GDM1 (cell line): Measurements from ENCODE around the gene ATP11A.
"Not testable (repeated sequence)": the region's sequence is repeated elsewhere in the genome, so short reads cannot be mapped to it uniquely, and the experiment has no call there.

ENCODE experiments used
- DNase-seq: peaks from one replicate; lab custom pipeline; 2025; lab: John Stamatoyannopoulos, UW

The ATP11A gene

DNA sequence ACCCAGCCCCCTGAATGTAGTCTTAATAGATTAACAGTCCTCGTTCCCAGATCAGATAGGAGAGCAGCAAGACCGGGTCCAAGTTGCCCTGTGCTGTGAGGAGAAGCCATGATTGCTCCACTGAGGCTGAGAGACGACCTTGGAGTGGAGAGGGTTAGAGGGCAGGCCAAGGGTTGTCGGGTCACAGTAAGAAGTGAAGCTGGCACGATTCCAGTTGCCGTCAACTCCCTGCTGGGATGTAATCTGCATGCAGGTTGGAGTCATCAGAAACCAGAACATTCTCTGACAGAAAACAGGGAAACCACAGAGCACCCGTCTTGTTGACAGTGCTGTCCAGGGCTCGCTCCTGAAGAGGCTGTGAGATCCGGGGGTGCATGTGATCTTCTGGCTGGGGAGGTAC lies 19.0 kb upstream of the ATP11A start:
- no peak for DNase-seq

DNA sequence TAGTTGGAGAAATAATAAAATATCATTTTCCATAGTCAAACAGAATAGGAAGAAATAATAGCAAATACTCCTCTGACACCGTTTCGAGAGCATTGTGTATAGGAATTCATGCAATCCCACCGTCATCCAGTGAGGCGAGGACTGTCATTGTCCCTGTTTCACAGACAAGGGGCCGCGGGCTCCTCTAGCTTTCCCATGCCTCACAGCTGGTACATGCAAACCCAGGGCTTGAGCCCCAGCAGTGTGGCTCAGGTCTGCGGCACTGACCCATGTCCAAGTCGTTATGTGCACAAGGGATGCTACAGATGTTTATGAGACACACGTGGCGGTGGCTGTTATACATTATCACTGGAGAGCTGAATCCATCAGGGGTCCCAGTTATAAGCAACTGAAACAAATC lies 18.5 kb upstream of the ATP11A start:
- no peak for DNase-seq

DNA sequence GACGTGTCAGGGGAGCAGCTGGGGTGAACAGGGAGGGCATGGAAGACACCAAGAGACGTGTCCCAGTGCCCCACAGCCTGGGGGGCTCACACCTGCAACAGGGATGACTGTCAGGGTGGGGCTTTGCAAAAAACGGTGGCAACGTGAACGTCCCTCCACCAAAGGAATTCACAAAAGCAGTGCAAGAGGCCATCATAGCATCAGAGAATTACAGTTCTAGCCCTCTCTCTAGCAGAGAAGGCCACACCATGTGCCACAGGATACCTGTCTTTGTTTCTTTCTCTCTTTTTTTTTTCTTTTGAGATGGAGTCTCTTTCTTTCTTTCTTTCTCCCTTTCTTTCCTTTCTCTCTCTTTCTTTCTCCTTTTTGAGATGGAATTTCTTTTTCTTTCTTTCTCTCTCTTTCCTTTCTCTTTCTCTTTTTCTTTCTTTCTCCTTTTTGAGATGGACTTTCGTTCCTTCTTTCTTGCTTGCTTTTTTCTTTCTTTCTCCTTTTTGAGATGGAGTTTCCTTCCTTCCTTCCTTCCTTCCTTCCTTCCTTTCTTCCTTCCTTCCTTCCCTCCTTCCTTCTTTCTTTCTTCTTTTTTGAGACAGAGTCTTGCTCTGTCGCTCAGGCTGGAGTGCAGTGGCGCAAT lies 17.1 kb upstream of the ATP11A start:
- no peak for DNase-seq

DNA sequence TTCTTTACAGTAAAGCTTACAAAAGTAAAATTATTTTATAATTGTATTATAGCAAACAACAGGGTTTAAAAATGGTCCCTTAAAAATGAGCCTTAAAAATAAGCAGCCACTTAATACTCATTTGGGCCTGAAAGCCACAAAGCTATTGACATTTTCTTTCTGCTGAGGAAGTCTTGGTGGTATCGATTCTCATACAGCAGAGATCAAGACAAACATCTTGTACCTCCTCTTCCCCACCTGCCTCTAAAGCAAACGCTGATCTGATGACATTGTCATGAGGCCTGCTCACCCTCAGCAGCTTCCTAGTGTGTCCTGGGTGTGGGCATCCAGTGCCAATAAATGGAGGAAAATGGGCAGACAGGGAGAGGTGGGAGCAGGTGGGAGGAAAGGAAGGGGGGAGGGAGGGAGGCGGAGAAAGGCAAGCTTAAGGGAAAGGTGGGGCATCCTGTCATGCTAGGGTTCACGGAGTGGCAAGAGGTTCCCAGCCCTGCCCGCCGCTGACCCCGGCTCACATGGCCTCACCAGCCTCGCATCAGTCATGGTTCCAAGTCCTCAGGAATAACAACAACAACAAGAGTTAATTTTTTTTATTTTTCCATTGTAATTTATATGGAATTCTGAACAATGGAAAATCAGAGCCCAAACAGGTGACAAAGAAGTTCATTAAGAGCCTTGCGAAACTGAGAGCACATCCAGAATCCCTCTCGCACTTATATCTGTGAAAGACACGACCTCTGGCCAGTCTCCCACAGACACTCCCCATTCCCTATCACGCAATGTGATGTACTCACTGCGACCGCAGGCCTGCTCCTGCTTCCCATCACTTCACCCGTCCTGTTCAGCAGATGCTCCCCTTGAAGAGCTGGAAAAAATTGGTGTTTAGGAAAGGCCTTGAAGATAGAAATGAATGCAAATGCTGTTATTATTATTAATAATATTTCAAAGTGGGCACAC lies 15.1 kb upstream of the ATP11A start:
- DNase-seq, result no peak

DNA sequence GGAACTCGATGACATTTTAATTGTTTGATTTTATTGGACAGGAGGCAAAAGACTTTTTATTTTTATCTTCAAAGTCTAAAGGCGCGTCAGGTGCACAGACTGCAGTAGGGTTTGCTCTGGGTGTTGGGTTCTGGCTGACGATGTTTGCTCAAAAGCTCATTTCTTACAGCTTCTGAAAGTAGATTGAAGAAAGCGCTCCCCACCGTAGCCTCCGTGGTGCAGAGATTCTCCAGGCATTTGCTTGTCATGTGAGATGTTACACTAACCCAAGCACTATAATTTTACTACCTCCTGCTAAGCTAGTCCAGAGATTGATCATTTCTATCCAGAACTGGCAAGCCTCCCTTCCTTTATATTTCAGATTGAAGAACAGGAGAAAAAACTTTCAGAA lies 14.5 kb upstream of the ATP11A start:
- DNase-seq, result no peak

DNA sequence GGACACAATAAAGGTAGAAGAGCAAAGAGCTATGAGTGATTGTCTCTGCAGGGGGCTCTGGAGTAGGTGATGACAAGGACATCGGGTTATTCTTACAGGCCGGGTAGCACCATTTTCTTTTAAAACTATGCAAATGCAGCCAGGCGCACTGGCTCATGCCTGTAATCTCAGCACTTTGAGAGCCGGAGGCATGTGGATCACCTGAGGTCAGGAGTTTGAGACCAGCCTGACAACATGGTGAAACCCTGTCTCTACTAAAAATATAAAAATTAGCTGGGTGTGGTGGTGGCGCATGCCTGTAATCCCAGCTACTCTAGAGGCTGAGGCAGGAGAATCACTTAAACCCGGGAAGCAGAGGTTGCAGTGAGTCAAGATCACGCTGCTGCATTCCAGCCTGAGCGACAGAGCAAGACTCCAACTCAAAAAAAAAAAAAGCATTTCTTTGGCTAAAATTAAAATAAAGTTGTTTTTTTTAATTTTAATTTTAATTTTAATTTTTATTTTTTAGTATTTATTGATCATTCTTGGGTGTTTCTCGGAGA lies 12.3 kb upstream of the ATP11A start:
- not testable (repeated sequence) for DNase-seq

DNA sequence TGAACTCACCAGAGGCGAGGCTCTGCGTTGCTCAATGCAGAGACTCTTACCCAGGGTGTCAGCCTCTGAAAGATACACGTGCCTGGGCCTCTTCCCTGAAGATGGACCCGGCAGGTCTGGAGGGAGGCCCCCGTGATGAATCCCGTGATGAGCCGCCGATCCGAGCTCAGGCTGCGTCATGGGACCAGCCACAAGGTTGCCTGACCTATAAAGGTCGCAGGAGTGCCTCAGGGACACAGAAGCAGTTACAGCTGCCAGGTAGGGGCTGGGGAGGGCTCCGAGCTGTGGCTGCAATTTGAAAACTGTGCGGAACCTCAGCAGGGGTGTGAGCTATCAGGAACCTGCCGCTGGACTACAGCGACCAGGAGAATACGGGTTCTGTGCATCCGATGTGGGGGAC lies 10.5 kb upstream of the ATP11A start:
- no peak for DNase-seq

DNA sequence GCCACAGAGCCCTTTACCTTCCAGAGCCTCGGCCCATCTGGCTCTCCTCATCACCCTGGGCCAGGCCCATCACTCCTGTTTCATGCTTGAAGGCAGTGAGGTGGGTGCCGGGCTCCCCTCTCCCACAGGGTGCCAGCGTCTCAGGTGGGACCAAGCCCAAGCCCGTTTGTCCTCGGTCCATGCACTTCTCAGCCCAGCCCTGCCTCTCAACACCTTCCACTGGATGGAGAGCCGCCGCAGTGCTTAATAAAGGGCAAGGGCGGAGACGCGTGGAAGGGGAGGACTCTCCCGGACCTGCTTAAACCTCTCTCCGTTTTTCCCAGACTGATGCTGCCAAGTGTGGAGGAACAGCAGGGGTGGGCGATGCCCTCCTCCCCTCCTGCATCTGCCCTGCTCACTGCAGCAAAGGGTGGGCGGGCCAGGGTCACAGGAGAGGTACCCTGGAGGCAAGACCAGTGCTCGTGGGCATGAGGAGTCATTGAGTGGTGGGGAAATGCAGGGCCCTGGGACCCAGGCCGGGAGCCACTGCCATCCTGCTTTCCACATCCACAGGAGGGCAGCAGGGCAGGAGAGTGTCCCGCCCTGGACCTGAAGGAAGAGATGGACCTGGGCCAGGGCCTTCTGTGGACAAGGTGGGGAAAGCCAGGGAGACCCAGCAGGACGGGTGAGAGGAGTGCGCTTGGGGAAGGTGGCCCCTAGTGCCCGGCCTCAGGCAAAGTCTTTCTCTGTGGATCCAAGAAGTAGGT lies 9.7 kb upstream of the ATP11A start:
- DNase-seq, result no peak

DNA sequence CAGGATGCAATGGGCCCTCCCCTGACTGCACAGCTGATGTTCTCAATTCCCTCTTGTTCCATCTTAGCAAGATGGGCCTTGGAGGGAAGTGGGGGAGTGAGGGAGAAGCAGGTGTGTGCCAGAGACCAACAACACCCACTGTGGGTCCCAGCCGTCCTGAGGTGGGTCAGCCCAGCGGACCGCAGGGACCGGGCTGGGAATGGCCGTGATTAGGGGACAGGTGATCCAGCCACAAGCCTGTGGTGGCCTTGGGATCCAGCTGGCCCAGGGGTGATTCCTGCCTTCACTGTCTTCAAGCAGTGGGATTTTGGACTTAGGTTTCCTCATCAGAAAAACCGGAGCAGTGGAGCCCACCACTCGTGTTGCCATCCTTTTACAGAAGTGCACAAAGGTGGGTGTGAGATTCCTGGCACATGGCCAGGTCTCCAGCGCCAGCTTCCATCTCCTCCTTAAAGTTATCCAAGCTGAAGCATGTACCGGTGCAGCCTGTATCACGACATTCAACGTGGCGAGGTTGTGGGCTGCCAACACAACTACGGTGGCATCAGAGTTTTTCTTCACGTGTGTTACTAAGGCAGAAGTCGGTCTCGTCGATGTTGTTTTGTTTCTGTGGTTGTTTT lies 9.0 kb upstream of the ATP11A start:
- no peak for DNase-seq

DNA sequence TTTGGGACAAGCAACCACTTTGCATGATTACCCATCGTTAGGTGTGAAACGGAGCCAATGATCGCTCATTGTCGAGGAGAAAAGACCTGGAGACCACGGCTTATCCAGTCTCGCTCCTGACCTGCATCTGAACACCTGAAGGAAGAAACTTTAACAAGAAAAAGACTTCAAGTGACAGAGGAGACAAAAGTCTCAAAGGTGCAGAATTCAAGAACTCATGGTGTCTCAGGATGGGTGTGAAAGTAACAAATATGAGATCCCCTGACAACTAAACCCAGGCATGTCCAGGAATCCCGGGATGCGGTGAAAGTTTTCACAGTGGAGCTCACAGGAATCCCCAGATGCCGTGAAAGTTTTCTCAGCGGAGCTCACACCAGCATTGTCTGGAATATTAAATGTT lies 6.3 kb upstream of the ATP11A start:
- no peak for DNase-seq

DNA sequence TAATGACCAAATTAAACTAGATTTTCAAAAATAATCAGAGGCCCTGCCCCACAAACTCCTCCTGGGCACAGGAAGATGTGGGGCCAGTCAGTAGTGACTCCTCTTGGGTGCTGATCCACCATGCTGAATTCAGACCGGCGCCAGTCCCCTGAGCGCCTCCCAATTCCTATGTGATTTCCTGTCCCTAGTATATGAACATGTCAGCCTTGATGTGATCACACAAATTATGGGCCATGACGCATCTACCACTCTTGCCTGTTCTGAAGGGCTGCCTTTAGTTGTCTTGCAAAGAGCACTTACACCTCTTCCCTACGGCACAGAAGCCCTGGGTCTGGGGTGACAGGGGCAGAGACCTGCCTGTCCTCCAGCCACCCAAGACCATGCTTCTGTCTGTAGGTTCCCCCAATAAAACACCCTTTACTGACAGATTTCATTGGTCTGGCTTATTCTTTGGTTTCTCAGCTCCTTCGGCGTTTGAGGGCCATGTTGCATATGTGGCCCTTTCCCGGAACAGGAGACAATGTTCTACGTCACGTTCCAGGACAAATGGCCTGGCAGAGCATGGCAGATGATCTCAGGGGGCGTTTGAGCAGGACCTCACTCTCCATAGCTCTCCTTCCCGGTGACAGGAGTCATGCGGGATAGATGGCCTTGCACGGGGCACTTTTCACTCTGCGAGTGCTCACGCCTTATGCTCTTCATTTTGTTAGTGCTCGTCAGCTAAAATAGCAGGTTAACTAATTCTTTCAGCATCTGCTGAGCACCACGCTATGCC lies 5.6 kb upstream of the ATP11A start:
- no peak for DNase-seq

DNA sequence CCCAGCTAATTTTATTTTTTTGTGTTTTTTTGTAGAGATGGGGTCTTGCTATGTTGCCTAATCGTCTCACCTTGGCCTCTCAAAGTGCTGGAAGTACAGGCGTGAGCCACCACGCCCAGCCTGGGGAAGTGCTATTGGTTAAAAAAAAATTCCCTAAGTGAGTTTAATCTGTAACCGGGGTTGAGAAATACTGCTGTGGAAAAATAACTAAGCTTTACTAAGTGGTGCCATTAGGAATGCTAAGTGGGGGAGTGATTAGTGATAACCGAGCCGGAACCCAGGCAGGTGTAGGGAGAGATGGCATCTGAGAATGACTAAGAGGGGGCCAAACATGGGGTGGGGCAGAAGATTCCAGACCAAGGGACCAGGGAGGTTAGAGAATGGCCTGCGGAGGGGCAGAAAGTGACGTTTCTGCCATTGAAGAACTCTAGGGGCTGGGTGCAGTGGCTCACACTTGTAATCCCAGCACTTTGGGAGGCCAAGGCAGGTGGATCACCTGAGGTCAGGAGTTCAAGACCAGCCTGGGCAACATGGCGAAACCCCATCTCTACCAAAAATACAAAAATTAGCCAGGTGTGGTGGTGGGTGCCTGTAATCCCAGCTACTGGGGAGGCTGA lies 4.5 kb upstream of the ATP11A start:
- not testable (repeated sequence) for DNase-seq

DNA sequence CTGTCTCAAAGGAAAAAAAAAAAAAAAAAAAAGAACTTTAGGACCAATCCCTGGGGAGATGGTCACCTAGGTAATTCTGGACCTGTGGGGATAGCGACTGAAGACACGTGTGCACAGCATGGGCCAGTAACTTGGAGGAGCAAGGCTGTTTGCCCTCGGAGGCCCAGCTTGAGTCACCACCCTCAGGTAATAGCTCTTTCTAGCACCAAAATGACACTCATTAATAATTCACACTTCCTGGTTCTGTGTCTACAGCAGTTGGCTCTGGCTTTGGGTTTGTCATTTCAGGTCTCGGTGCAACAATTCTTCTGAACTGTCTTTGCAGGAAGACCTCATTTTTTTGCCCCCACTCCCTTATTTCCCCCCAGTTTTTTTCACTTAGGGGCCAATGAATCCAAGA lies 3.9 kb upstream of the ATP11A start:
- no peak for DNase-seq

DNA sequence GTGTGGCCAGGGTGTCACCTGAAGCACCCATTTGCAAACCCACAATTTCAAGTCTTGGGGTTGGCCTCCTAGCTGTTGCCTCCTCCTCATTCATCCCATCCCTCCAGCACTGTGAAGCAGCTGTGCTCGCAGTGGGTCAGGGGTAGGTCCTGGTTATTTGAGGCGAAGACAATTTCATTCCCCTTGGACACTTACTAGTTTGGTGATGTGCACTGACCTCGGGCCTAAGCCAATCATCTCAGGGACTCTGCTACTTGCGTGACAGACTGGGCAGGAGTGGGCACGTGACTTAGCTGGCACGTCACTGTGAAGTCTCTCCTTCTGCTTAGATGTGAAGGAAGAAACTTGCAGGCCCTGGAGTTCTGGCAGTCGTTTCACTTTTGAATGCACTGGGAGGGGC lies 3.5 kb upstream of the ATP11A start:
- DNase-seq, result no peak

DNA sequence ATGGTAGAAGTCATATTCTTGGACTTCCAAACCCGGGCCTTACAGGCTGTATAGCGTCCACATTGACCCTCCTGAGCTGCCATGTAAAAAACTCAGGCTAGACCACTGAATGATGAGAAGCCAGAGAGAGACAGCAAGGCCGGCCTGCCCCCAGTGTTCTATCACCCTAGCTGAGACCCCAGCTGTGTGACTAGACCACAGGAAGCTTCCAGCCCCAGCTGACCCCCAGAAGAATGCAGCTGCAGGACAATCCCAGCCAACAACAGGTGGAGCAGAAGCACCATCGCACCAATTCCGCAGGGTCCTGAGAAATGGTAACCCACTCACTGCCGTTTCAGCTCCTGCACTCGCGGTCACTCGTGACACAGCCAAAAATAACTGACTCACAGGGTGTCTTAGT lies 2.9 kb upstream of the ATP11A start:
- no peak for DNase-seq

DNA sequence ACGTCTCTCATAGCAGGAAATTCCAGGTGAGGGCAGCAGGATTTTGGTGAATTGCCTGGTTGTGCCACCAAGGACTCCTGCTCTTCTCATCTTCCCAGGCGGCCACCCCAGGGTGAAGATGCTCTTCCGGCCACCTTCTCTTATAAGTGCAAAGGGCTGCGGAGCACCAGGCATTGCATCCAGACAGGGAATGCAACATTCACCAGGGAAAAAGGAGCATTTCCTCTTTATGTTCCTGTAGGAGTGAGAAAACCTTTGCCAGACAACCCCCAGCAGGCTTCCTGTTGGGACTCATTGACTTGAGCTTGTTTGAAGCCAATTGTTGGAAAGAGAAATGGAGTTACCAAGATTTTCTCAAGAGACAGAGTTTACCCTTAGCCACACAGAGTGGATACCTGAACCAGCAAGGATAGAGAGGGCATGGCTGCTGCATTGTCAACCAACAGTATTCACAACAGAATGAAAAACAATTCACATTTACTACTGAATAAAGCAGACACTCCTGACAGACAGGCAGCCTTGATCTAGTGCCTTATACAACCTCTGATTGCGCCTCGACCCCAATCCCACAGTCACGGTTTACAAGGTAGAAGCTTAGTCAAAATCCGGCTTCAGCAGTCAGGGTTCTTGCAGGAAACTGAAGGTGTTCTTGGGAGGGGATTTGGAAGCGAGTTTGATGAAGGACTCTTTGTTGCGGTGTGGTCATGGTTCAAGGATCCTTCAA lies 1.8 kb upstream of the ATP11A start:
- DNase-seq, result no peak

DNA sequence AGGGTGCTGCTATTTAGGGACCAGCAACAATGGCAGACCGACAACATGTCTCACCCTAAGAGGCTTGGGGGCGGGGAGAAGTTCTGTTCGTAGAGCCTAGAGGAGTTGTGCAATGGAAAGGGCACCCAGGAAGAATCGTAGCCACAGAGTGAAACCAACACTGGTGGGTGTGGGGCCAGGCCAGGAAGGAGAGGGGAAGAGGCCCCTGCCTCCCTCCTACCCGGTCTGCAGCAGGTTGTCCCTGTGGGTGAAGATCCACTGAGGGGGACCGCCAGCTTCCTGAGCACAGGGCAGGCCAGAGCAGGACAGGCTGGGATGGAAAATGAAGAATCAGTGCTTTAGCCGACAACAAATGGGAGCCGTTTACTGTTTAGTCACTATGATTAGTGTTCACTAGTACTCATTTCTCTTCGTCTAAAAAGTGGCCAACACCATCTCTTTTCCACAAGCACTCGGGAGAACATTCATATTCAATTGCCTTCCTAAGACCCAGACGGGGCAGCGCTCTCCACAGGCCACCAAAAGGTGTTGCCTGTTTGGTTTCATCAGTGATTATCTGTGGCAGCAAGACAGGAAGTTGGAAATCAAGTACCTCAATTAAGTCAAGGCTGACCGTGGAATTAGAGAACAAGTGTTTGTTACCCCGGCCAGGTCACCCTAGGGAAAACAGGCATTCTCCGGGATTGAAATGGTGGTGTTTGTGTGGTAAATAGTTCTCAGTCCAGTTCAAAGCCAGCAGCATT lies 1.1 kb upstream of the ATP11A start:
- DNase-seq, result no peak

DNA sequence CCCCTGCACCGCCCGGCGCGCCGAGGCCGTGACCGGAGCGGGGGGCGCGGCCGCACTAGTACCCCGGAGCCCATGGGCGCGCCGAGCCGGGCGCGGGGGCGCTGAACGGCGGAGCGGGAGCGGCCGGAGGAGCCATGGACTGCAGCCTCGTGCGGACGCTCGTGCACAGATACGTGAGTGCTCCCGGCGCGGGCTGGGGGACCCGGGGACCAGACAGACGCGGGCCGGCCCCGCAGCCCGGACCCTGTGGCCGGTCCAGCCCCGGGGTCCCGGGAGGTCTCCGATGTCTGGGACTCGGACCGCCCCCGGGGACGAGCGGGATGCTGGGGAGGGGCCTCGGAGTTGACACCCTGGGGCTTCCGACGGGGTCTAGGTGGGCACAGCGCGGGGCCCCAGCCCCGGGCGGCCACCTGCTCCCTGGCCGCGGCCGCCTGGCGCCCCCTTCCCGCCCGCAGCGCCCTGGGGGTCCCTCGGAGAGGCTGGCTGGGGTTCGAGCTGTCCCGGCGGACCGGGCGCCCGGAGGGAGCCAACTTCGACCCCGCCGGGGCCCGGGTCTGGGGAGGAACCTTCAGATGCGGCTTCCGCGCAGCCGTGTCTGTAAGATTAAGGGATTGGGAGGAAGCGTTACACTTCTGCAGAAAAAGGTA lies 568 bp downstream of the ATP11A start:
- DNase-seq, result no peak

DNA sequence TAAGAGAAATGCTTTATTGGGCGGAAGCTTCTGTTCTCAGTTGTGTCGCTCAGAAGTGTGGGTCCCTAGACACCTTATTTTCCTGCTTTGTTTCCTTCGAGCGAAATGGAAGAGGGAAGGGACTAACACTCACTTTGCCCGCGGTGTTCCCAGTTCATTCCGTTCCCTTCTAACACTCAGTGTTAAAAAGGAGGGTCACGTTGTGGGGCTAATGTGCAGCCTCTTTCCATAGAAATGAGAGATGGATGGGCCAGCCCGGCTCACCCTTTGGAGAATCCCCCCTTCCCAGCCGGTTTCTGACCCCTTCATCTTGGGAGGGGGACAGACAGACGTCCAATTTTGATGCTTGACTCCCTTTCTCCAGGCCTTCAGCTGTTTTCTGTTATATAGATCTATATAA lies 2.3 kb downstream of the ATP11A start:
- DNase-seq, result no peak
